GM21619 (cell line): ENCODE measurements around the gene MB21D2.
"Not testable (repeated sequence)": the region's sequence is repeated elsewhere in the genome, so short reads cannot be mapped to it uniquely, and the experiment has no call there.

Source experiments
- ATAC-seq: cut with Tn5 transposase; IDR thresholded peaks from one replicate; pipeline ENCODE4 v1.9.1; 2021; ENCODE audit not compliant: unreplicated experiment

Gene MB21D2

DNA sequence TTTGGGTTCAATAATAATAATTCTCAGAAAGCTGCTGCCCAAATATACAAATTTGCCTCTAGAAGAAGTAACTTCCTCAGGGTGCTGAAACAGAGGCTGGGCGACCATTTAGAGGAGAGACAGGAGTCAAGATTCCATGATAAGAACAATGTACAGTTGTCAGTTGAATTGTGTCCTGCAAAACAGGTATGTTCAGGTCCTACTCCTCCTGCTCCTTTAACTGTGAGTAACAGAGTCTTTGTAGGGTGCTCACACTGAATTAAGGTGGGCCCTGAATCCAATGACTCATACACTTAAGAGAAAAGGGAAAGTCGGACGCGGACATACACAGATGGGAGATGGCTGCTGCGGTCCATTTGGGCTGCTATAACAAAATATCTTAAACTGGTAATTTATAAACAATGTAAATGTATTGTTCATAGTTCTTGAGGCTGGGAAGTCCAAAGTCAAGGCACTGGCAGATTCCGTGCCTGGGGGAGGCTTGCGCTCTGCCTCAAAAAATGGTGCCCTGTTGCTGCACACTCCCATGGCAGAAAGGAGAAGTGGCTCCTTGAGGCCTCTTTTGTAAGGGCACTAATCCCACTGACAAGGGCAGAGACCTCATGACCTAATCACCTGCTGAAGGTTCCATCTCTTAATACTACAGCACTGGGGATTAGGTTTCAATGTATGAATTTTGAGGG lies 55.1 kb downstream of the MB21D2 start:
- ATAC-seq, result no peak

DNA sequence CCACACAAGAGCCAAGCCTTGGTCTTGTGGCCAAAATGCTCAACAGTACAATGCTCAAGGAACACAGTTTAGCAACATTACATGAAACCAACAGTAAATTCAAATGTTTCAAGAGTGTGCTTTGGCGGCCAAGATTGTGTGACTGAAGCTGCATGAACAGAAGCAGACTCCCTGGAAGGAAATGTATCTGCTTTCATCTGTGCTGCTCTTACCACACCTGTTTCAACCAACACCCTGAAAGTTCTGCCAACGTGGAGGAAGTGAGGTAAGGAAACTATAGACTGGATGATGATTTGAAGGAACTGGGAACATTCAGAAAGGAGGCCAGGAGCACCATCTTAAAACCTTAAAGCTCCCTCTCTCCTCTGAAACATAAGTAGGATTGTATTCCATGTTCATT lies 55.7 kb downstream of the MB21D2 start:
- ATAC-seq, result no peak

DNA sequence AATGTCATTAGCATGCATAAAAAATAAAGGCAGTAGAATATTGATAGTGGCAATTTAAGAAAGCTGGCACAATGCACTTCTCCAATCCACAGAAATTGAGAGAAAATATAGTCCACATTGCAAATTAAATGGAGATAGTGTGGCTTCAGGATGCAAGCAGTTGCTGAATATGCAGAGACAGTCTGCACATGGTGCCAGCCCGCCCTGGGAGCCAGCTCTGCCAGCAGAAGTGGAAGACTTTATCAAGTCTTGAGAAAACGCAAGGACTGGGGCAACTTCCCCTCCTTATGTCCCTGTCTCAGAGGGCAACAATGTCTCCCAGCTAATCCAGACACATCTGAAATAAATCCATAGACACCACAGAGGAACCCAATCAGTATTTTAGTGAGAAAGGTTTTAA lies 57.2 kb downstream of the MB21D2 start:
- ATAC-seq, result no peak

DNA sequence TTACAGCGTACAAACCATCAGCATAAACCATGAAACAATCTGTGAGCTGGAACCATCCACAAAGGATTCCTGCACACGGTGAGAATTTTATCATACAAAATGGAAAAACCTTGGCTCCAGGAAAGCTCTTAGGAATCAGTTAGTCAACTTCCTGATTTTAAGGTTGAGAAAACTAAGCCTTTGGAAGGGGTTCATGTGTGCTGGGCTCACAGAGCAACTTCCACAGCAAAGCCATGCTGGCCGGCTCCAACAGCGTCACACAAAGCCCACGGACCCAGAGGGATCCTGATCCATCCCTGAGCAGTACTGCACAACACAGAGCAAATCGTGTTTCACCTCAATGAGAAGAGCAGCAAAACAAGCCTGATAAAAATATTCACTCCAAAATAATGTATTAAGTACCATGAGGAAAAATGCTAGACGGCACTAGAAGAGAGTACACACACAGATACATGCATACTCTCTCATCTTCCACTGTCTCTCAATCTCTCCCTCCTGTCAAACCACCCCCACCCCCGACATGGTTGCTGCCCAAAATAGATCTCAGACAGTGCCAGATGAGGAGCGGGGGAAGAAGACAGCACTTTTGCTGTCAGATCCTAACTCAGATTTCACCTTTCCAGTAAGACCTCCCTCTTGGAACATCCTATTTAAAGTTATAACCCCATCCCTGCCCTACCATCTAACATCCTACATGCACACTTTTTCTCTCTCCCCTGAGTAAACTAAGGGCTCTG lies 58.6 kb downstream of the MB21D2 start:
- no peak for ATAC-seq

GRCh38 chr3:192857260-192857661 lies 60.4 kb downstream of the MB21D2 start:
- ATAC-seq, result no peak

- no peak for ATAC-seq
Observed at GRCh38 chr3:192855434-192855833, 62.2 kb downstream of the MB21D2 start.

DNA sequence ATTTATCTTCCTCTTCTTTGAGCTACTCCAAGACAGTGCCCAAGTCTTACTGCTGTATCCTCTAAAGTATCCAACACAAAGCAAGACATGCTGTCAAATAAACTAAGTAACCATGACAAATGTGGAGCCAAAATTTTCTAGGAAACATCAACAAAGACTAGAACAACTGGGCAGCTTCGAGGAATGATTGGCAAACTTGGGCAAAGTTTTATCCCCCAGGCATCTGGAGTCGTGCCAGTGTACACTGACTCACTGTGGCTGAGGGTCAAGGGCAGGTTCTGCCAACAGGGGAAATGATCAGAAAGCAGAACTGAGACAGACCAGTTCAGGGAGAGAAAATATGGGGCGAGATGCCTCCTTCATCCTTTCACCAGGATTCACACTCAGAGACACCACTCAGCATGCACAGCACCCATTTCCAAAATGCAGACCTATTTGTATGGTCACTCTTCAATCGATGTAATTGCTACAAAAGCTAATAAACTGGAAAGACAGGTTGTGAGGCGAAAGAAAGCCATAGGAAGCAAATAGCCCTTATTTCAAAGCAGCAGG lies 65.8 kb downstream of the MB21D2 start:
- peak; percentile 43 for ATAC-seq

- peak; percentile 55 for ATAC-seq
Observed at GRCh38 chr3:192850451-192850981, 67.1 kb downstream of the MB21D2 start.

- not testable (repeated sequence) for ATAC-seq
Observed at GRCh38 chr3:192849821-192850220, 67.8 kb downstream of the MB21D2 start.

DNA sequence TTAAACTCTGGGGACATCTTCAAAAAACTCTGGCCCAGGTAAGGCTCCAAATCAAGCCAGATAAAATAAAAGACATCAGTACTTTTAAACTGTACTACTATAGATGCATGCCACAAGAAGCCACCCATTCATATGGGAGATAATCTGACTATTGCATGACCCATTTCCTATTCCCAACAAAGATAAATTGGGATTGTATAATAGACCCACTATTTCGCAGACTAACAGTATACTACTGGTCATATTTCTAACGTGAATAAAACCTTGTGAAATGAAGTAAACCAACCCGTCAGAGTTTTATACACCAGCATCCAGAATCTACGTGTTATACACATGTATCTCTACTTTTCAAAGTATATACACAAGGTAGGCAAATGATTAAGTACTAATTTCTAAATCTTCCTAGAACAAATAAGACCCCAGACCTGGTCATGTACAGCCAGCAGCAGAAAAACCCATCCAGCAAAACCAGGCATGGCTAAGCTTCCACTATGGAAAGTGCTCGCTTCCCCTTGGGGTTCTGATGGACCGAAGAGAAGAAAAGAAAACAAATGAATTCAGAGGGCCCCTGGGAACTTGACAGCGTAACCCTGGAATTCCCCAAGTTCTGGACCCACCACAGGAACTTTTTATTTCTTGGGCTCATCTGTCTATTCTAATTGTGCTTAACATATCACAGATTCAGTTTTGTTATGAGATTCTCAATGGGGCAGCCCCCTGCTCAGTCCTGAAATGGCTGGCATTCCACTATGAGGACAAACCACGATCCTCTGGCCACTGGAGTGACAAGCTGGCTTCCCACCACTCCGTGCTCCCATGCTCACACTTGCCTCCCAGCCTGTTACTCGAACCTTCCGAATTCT lies 69.1 kb downstream of the MB21D2 start:
- ATAC-seq, result no peak

GRCh38 chr3:192847941-192848340 lies 69.7 kb downstream of the MB21D2 start:
- ATAC-seq, result no peak

GRCh38 chr3:192845526-192845855 lies 72.2 kb downstream of the MB21D2 start:
- ATAC-seq, result no peak

DNA sequence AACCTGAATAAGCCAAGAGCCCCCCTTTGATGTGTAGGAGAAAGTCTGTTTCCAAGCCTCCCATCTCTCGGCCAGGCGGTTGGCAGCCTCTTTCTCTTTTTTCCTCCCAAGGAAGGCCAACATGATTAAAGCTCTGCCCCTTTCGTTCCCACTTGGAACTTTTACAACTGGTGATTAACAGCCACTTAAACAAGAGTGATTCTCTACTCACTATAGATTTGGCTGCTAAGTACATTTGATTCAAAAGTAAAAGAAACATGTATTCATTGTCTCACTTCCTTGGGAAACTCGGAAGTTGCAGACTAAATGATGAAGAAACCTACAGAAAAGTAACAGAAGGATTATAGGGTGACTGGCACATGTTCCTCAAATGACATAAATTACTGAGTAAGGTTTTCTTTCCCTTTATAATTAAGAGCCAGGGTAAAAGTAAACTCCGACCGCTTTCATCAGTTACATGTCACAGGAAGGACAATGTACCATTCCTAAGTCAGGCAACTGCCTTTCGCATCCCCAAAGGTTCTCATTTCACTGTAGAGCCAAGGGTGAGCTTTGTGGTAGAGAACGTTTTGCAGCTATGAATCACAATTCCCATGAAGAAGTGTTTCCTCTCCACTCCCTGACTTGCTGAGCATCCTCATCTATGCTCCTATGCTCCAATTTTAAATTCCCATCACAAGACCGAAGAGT lies 72.7 kb downstream of the MB21D2 start:
- no peak for ATAC-seq

- ATAC-seq, result no peak
Observed at GRCh38 chr3:192844486-192844765, 73.2 kb downstream of the MB21D2 start.

- ATAC-seq, result no peak
Observed at GRCh38 chr3:192843723-192844485, 73.8 kb downstream of the MB21D2 start.

DNA sequence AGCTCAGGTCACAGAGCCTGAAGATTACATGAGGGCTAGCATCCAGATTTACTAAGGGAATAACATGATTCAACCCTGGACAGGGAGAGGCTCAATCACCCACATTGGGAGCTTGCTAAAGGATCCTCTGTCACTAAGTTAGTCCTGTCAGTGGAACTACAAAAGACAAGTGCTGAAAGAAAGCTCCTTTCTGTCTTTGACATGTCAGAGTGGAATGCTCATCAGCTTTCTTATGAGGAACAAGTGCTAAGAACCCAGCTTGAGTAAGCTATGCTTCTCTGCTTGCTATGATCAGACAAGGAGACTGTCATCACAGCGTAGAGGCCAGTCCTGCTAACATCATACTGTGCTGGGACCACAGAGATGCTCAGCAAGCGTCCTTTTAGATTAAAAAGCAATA lies 74.5 kb downstream of the MB21D2 start:
- ATAC-seq, result no peak

DNA sequence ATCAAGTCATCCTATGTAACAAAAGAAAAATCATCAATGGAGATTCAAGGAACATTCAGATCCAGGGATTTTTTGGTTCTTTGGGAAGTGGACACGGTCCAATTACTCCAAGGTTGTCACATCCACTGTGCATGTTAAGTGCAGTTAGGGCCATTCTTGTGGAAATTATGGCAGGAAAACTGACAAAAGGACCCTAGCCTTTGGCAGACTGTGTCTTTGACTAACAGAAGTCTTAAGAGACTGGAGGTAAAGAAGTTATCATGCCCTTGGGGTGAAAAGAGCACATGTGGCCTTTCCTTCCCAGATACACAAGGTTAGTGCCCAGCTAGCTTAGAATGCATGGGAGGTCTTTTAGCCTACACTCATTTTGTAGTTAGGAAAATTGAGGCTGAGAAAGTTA lies 74.9 kb downstream of the MB21D2 start:
- ATAC-seq, result no peak

DNA sequence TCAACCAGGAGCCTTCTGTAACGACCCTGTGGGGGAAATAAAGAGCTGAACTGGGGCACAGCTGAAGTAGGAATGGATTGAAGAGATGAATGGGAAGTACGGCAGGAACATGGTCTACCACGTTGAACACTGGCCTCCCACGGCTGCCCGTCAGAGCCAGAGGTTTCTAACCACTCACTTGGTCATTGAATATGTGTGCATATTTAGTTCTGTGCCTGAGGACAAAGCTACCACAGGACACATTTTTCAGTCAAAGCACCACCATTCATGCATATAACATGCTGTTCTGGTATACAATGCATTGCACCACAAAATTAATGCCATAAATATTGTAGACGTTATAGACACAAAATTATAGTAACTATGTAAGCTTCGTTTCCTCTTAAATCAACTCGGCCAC lies 75.5 kb downstream of the MB21D2 start:
- ATAC-seq, result no peak

GRCh38 chr3:192841428-192841827 lies 76.2 kb downstream of the MB21D2 start:
- ATAC-seq, result no peak

GRCh38 chr3:192840143-192840836 lies 77.4 kb downstream of the MB21D2 start:
- no peak for ATAC-seq
